Activated CD4-positive, alpha-beta T cell treated with anti-CD3 and anti-CD28 coated beads for 4 hours (primary cell): ENCODE results near the gene PRR36.

ENCODE experiments used
- DNase-seq, 2 donors: peaks; one replicate each; pipeline ENCODE4 v3.0.0-alpha.2; 2020

The PRR36 gene

DNA sequence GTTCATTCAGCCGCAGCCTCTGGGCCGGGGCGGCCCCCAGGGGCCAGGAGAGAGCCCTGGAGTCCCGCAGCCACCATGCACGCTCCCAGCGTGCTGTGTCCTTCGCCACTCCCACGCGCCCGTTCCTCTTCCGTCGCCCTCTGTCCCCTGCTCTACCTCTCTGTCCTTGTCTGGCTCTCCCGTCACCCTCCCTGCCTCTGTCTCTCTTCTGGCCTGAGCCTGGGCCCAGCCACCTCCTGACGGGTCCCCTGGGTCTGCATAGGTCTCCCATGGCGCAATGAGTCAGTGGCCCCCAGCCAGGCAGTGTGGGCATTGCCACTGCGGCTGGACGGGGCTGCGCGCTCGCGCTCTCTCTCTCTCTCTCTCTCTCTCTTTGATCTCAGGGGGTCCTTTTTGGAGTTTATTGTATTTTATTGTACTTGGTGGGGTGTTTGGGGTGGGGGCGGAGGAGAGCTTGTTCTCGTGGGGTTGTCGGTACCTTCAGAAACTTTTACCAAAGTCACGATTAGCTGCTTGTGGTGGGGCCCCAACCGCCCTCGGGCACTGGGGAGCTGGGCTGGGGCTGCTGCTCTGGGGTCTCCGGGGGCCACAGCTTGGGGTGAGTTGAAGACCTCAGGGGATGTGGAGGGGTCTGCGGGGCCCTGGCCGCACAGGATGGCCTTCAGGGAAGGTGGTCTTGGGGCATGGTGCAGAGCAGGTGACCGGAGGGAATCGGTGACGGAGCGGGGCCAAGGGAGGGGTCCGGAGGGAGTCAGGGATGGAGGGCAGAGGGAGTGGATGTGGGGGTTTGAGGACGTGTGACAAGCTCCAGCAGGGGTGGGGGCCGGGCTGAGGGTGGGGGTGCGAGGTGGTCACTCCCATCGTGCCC lies 38.7 kb upstream of the PRR36 start:
- DNase-seq = no peak

DNA sequence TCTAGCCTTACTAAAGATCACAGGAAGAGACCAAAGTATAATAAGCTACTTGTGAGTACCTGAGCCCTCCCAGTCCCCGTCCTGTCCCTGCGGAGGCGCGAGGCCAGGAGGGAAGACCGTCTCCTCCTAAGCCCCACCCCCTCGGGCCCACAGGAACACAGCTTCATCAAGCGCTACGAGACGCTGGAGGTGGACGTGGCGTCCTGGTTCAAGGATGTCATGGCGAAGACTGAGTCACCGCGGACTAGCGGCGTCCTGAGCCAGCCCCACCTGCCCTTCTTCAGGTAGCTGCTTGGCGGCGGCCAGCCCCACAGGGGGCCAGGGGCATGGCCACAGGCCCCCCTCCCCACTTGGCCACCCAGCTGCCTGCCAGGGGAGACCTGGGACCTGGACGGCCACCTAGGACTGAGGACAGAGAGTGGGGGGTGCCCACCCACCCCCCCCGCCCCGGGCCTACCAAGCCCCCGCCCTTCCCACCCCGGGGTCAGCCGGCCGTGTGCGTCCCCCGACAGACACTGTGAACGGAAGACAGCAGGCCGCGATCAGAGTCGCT lies 38.0 kb upstream of the PRR36 start:
- DNase-seq = no peak

DNA sequence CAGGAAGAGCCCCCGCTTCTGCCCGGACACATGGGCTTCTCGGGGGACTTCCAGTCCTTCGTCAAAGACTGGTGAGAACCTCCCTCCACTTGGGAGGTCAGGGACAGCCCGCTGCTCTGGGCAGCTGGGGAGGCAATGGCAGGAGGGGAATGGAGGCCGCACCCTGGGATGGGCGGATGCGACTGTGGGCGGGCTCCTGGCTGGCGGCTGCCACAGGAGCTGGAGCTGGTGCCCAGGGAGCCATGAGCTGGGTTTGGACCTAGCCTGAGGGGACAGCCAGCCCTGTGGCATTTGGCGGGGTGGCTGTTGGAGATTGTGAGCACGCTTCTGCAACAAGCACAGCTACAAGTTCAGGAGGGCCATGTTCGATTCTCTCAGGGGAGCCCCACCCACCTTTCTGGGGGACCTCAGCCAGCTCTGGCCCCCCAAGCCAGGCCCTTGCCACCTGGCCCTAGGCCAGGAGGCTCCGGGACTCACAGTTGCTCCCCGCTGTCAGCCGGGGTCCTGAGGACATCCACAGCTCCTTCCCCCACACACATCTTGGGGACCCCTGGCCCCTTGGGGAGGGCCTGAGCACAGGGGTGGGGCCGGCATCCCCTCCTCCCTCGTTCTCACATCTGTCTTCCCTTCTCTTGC lies 37.4 kb upstream of the PRR36 start:
- no peak for DNase-seq

DNA sequence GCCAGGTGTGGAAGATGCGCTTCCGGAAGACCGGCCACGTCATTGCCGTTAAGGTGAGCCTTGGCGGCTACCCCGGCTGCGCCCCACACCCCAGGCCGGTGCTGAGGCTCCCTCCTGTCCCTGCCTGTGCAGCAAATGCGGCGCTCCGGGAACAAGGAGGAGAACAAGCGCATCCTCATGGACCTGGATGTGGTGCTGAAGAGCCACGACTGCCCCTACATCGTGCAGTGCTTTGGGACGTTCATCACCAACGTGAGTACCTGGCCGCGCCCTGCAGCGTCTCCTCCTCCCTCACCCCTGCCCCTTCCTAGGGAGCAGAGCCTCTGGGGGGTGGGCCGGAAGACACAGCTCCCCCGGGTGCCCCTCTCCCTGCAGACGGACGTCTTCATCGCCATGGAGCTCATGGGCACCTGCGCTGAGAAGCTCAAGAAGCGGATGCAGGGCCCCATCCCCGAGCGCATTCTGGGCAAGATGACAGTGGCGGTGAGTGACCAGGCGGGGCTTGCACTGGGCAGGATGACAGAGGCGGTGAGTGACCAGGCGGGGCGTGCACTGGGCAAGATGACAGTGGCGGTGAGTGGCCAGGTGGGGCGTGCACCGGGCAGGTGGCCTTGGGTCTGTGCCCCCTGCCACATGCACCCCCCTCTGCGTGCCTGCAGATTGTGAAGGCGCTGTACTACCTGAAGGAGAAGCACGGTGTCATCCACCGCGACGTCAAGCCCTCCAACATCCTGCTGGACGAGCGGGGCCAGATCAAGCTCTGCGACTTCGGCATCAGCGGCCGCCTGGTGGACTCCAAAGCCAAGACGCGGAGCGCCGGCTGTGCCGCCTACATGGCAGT lies 36.4 kb upstream of the PRR36 start:
- DNase-seq = no peak

DNA sequence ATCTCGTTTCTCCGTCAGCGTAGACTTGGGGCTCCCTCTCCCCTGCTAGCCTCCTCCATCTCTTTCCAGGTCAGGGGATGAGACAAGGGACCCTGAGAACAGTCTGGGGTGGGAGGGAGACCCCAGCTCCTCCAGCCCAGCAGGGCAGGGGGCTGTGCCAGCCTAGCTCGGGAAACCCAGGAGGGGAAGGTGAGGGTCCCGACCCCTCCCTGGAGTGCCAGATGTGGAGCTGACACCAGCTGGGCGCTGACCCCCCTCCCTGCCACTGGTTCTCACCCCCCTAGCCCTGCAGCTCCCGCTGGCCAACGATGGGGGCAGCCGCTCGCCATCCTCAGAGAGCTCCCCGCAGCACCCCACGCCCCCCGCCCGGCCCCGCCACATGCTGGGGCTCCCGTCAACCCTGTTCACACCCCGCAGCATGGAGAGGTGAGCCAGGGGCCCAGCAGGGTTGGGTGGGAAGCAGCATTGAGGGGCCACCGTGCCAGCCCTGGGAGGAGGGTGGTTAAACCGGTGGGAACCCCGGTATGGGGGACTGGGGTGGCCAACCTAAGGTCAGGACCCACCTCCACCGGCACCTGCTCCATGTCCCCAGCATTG lies 35.4 kb upstream of the PRR36 start:
- DNase-seq = no peak

DNA sequence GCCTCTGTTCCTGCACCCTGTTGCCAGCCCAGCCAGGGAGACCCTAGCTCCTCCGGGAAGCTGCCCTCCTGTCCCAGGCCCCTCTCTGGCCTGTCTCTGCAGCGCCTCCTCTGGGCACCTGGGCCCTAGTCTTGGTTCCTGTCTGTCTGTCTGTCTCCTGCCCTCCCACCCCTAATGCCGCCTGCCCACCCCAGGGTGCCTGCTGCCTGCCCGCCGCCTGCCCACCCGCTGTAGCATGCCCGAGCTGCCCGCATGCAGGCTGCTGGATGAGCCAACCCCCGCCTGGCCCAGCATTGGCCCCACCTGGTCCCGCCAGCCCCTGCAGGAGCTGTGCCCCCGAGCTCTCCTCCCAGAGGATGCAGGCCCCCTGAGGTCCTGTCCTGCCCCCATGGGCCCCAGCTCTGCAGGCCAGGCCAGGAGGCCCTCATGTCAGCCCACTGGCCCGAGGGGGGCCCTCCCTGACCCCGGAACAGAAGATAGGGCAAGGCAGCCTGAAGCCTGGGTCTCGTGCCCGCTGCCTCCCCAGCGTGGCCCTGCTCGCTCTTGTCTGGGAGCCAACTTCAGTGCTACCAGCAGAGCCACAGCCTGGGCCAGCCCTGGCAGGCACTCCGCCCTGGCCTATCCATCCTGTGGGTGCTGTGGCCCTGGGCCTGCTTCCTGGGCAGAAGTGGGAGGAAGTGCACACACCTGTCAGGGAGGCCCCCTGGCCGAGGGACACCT lies 34.7 kb upstream of the PRR36 start:
- no peak for DNase-seq

DNA sequence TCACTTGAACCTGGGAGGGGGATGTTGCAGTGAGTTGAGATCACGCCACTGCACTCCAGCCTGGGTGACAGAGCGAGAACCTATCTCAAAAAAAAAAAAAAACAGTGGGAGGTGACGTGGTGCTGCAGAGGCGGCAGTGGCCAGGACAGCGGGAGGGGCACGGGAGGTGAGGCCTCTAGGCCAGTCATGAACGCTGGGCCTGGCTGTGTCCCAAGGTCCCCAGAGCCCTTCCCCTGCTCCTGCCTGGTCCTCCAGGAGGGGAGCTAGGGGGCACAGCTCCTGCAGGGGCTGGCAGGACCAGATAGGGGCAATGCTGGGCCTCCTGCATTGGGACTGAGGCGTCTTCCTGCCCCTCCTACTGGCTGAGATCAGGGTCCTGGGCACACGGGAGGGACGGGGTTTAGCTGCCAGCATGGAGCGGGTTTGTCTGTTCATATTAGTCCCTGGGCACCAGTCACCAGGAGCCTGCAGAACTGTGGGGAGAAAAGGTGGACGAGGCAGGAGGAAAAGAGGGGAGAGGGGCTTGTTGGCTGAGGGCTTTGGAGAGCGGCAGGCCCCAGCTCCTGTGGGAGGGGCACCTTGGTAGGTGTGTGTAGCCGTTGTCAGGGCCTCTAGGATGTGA lies 34.0 kb upstream of the PRR36 start:
- no peak for DNase-seq

DNA sequence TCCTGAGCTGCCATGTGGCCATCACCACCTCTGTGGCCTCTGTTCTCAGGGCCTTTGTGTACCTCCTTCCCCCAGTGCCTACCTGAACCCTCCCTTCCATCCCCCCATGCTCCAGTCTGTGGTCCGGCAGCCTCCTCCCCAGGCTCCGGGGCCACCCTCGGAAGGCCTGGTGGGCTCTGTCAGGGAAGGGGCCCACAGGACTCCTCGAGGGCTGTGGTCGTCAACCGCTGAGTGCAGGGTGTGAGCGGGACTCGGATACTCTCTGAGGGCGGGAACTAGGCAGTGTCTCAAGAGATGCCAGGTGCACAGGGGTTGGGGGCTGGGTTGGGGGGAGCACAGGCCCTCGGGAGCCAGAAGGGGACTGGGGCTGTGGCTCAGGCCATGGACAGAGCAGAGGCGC lies 33.4 kb upstream of the PRR36 start:
- no peak for DNase-seq

DNA sequence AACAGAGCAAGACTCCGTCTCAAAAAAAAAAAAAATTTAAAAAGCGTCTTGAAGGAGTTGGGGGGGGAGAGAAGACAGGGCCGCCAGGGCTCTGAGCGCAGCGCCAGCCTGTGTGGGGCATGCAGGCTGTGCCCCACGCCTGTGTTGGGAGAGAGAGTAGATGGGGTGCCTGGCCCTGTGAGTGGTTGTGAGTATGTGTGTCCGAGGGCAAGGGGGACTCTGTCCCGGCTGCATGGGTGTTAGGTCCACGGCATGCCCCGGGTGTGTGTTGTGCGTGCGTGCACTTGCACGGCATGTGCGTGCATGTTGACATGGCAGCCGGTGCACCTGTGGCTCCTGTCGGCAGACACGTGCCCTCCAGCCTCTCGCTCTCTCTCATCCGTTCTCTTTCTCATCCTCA lies 32.9 kb upstream of the PRR36 start:
- DNase-seq = no peak

DNA sequence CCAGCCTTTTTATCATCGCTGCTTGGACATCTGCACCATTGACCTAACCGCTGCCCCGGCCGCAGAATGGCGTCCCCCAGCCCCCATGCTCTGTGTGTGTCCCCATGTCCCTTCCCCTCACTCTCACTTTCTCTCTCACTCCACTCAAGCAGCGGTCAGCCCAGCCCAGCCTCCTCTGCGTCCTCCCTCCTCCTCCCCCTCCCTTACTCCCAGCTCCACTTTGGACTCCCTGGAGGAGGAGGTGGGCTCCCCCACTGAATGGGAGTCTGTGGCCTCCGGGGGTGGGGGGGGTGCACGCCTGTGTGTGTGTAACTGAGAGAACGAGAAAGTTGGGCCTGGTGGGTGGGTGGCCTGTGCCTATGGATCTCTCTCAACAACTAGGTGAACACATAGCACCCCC lies 31.7 kb upstream of the PRR36 start:
- DNase-seq = no peak

DNA sequence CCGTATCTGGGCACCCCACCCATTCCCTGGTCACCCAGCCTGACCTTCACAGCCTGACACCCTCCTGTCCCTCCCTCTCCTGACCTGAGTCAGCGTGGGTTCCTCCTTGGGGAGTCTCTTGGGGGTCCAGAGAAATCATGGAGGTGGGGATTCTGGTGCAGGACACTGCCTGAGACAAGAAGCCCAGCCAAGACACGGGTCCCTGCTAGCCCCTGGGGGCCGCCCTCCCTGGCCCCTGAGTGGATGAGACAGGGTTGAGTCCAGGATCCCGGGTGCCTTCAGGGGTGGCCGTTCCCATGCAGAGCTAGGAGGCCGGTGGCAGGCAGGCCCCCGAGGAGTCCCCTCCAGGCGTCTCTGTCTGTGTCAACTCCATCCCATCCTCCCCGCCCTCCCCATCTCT lies 31.1 kb upstream of the PRR36 start:
- no peak for DNase-seq

DNA sequence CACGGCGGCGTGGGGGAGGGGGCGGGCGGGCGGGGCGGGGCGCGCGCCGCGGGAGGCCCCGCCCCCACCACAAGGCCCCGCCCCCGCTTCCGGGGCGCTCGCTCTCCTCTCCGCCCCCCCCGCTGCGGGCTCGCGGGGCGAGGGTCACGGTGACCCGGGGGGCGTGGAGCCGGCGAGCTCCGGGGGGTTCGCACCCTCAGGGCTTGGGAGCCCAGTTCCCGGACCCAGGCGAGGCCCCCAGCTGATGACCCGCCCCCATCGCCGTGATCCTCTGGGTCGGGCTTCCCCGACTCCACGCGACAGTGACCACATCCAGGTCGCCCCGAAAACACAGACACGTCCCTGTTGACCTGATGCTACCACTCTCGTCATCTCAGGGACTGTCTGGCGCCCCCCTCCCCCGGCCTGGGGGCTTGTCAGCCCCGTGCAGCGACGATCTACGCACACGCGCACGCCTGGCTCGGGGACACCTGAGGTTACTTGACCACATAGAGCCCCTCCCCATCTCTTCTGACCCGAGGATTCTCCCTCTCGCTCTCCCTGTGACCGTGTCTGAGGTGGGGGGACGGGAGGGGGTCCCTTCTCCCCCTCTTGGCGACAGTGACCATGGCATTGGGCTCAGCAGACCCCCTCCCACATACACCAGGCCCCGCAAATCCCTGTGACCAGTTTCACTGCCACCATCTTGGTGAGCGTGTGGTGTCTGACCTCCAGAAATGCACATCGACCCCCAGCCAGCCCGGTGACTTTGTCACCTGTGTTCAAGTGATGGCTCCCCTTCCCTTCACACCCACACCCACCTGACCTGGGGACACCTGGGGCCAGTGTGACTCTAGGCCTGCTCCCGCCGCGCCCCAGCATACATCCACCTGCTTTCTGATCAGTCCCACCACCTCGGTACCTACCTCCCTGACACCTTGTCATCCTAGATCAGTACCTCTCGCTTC lies 30.2 kb upstream of the PRR36 start:
- DNase-seq = no peak

DNA sequence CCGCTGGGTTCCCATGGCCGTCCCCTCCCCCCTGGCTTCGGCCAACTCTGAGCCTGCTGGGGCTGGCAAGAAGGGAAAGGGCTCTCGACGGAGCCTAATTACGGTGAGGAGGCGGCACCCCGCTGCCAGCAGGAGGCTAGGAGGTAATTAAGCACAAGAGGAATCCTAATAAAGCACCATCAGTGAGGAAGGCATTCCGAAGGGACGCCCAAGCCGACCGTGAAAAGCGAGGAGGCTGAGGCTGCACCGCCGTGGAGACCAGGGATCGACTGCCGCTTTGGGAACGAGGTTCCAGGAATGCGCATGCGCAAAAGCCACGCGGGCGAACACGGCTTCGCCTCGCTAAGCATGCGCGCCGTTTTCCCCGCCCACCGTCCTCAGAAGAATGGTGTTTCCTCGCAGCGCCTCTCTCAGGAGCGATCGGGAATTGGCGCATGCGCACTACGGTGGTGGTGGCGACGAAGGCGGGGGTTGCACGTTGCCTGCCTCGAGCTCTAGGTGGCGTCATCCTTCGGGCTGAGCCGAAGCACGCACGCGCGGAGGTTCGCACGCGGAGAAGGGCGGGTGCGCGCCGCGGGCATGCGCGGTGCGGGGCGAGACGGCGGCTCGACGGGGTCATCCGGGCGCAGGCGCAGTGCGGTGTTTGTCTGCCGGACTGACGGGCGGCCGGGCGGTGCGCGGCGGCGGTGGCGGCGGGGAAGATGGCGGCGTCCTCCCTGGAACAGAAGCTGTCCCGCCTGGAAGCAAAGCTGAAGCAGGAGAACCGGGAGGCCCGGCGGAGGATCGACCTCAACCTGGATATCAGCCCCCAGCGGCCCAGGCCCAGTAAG lies 29.3 kb upstream of the PRR36 start, which contains the start of gene MAP2K7:
TSS of gene MAP2K7 (plus strand) at position 634 of the 830 bp plus-strand sequence. CDS start at position 702, 68 bp downstream.
- DNase-seq = peak; percentile 100

DNA sequence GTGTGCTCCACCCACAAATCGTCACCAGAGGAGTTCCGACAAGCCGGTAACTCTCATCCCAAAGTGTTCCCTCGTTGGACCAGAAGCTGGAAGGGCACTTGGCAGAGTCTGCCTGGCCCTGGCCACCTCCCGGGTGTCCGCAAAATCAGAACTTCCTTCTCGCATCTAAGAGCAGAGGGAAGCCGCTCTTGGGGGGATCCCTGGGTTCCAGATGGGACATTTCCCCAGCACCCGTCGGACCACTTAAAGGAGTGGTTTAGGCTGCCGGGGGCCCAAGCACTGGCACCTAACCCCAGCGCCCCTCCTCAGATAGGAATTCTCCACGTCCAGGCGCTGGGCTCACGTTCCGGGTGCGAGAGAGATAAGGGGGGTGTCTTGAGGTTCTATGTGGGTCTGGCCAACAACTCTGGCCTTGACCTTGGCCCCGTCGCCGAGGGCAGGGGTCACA lies 28.6 kb upstream of the PRR36 start:
- DNase-seq = no peak

DNA sequence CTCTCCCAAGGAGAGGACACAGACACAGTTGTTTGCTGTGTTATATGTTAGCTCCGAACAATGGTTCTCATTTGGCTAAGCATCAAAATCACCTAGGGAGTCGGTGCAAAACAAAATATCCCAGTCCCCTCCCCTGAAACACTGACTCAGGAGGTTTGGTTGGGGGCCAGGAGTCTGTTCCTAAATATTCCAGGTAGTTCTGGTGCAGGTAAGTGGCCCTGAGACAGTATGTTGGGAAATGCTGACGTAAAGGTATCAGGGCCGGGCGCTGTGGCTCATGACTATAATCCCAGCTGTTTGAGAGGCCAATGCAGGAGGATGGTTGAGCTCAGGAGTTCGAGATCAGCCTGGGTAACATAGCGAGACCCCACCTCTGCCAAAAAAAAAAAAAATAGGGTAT lies 27.1 kb upstream of the PRR36 start:
- no peak for DNase-seq

DNA sequence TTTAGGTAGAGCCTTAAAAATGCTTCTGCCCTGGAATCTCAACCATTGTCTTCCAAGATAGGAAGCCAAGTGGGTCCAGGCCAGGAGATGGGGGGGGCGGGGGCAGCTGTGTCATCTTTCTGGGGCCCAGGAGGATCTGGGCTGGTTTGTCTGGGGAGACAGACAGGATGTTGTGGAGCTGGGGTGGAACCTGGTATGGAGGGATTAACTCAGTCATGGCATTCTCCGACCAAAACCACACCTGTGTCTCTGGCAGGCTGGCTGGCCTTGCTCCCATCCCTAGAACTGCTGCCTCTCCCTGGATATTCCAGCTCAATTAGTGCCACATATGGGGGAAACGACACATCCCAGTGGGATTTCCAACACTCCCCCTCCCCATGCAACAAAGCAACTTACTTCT lies 26.7 kb upstream of the PRR36 start:
- DNase-seq = no peak

DNA sequence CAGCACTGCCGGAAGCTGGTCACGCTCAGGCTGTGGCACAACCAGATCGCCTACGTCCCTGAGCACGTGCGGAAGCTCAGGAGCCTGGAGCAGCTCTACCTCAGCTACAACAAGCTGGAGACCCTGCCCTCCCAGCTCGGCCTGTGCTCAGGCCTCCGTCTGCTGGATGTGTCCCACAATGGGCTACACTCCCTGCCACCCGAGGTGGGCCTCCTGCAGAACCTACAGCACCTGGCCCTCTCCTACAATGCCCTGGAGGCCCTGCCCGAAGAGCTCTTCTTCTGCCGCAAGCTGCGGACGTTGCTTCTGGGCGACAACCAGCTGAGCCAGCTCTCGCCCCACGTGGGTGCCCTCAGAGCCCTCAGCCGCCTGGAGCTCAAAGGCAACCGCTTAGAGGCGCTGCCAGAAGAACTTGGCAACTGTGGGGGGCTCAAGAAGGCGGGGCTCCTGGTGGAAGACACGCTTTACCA lies 26.2 kb upstream of the PRR36 start:
- DNase-seq = no peak

DNA sequence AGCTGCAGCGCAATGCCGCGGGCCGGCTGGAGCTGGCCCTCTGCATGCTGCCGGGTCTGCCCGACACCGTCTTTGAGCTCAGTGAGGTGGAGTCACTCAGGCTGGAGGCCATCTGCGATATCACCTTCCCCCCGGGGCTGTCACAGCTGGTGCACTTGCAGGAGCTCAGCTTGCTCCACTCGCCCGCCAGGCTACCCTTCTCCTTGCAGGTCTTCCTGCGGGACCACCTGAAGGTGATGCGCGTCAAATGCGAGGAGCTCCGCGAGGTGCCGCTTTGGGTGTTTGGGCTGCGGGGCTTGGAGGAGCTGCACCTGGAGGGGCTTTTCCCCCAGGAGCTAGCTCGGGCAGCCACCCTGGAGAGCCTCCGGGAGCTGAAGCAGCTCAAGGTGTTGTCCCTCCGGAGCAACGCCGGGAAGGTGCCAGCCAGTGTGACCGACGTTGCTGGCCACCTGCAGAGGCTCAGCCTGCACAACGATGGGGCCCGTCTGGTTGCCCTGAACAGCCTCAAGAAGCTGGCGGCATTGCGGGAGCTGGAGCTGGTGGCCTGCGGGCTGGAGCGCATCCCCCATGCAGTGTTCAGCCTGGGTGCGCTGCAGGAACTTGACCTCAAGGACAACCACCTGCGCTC lies 25.7 kb upstream of the PRR36 start:
- no peak for DNase-seq

DNA sequence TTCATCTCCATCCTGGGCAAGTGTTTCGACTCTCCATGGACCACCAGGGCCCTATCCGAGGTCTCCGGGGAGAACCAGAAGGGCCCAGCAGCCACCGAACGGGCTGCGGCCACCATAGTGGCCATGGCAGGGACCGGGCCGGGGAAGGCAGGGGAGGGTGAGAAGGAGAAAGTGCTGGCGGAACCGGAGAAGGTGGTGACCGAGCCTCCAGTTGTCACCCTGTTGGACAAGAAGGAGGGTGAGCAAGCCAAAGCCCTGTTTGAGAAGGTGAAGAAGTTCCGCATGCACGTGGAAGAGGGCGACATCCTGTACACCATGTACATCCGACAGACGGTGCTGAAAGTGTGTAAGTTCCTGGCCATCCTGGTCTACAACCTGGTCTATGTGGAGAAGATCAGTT lies 24.8 kb upstream of the PRR36 start:
- no peak for DNase-seq
